T-cell (primary cell): ENCODE results near the gene SCFD2. TPM values are rescaled to one million over a fixed set of nuclear protein-coding genes. Genes with fewer than 3 reads are reported as not detected.

Source experiments
- ATAC-seq, 4 experiments: fragments of 200-7000 bp in 3 of 4; fragments of 150-1000 bp in 1 of 4; cut with Tn5 transposase; replicated peaks in 1 of 4; 1 replicate in 3 of 4; 2 replicates in 1 of 4; pipeline ENCODE4 v1.10.0; 2021; ENCODE audit warnings: moderate library complexity in 3 of 4, mild to moderate bottlenecking in 2 of 4, moderate number of reproducible peaks in 1 of 4
- CTCF ChIA-PET, 2 donors: fragments of 300-600 bp; sonication (Branson Sonifier 250); formaldehyde crosslinking; loops; one replicate each; lab custom pipeline; 2022; ENCODE audit warnings: antibody characterized with exemption in 2 of 2; lab: Charles Lee
- POLR2A ChIA-PET, 2 donors: fragments of 300-600 bp; sonication (Branson Sonifier 250); formaldehyde crosslinking; loops; one replicate each; lab custom pipeline; 2022; ENCODE audit warnings: antibody characterized with exemption in 2 of 2; lab: Charles Lee
- DNase-seq, 35 experiments: peaks; one replicate each; pipeline versions ENCODE4 v3.0.0 to v3.0.0-alpha.2; 2013 to 2023
- H3K27ac ChIP-seq: one replicate; pipeline ENCODE4 v1.5.1; 2013; ENCODE audit warnings: low read length
- H3K27me3 ChIP-seq, 2 experiments: replicated peaks in 1 of 2; 1 replicate in 1 of 2; 2 replicates in 1 of 2; pipeline versions ENCODE4 v1.6.1 to v1.7.0; 2013; ENCODE audit warnings: low read length in 1 of 2, mixed read lengths in 1 of 2; ENCODE audit not compliant: control insufficient read depth in 2 of 2, insufficient read depth in 2 of 2; ENCODE audit errors: extremely low read depth in 1 of 2
- H3K36me3 ChIP-seq, 2 donors: 1 replicate in 1 of 2; 2 replicates in 1 of 2; pipeline versions ENCODE4 v1.6.1 to v1.7.0; 2013; ENCODE audit warnings: low read length in 1 of 2; ENCODE audit not compliant: control insufficient read depth in 2 of 2, insufficient read depth in 1 of 2; ENCODE audit errors: extremely low read depth in 1 of 2
- H3K4me1 ChIP-seq, 2 experiments: 1 replicate in 1 of 2; 2 replicates in 1 of 2; pipeline versions ENCODE4 v1.6.1 to v1.7.0; 2013; ENCODE audit warnings: low read length in 2 of 2, mixed read lengths in 1 of 2; ENCODE audit not compliant: insufficient read depth in 2 of 2, control insufficient read depth in 1 of 2; ENCODE audit errors: extremely low read depth in 1 of 2
- H3K4me3 ChIP-seq, 2 donors: 1 replicate in 1 of 2; 2 replicates in 1 of 2; pipeline versions ENCODE4 v1.5.1 to v1.7.0; 2013; ENCODE audit warnings: mild to moderate bottlenecking in 2 of 2, low read length in 1 of 2, moderate library complexity in 1 of 2; ENCODE audit not compliant: control insufficient read depth in 1 of 2; ENCODE audit errors: extremely low read depth in 1 of 2
- H3K9me3 ChIP-seq: 2 replicates; pipeline ENCODE4 v1.7.0; 2013
- H3K27ac Mint-ChIP-seq, 2 donors: one replicate each; pipeline ENCODE4 v1.8.0; 2020 to 2021; ENCODE audit warnings: mild to moderate bottlenecking in 2 of 2, mixed read lengths in 2 of 2
- H3K27me3 Mint-ChIP-seq, 2 donors: one replicate each; pipeline ENCODE4 v1.8.0; 2021 to 2022; ENCODE audit warnings: mixed read lengths in 2 of 2
- H3K36me3 Mint-ChIP-seq: one replicate; pipeline ENCODE4 v1.8.0; 2021; ENCODE audit warnings: mixed read lengths
- H3K4me1 Mint-ChIP-seq, 3 donors: one replicate each; pipeline ENCODE4 v1.8.0; 2020 to 2022; ENCODE audit warnings: mixed read lengths in 3 of 3, mild to moderate bottlenecking in 1 of 3
- H3K4me3 Mint-ChIP-seq, 3 donors: one replicate each; pipeline ENCODE4 v1.8.0; 2020 to 2022; ENCODE audit warnings: mild to moderate bottlenecking in 3 of 3, mixed read lengths in 3 of 3, moderate library complexity in 3 of 3
- H3K9me3 Mint-ChIP-seq, 3 donors: one replicate each; pipeline ENCODE4 v1.8.0; 2020 to 2022; ENCODE audit warnings: mixed read lengths in 3 of 3
- WGBS: methylation state at CpG from one replicate; pipeline ENCODE4 v1.1.5; 2013; ENCODE audit warnings: missing lambda C conversion rate; ENCODE audit not compliant: insufficient coverage; 5-methylcytosine and 5-hydroxymethylcytosine counted together
- total RNA-seq, 35 experiments: library from RNA in 6 of 35; stranded (reverse) in 6 of 35; fragments of 120-200 nt in 1 of 35; gene quantifications; one replicate each; pipeline versions ENCODE4 v1.2.1 to v1.2.4 and lab custom pipeline; 2013 to 2026

SCFD2 gene
- total RNA-seq, 5 donors from 2014 or later (not counting 1 experiment from before 2014, with no cell fraction given), result 19.0 to 28.9 (median 21.8) TPM

GRCh38 chr4:52903273-52903672 is 462.6 kb downstream of the SCFD2 start:
- CTCF ChIA-PET, result interaction anchor here in 1 of 2 donors (0.7 kb wide), 1 partner anchor 17 kb away, joined by 3 read pairs; no protein-coding TSS in a partner anchor
- POLR2A ChIA-PET, result no interaction called here

GRCh38 chr4:52894443-52894842 is 471.4 kb downstream of the SCFD2 start:
- Histone ChIP-seq H3K27ac (no peak overlapping the region), H3K27me3 (no peaks in the 10 kb centered on the region), H3K4me3 (no peak overlapping the region), H3K9me3 (no peaks in the 10 kb centered on the region), H3K36me3 (no peaks in the 10 kb centered on the region), H3K4me1 (no peaks in the 10 kb centered on the region)
- Mint-ChIP-seq H3K4me3 (no peak overlapping the region), H3K36me3 (peaks cover 24% of the 10 kb centered on the region), H3K4me1 (peaks cover 0 to 7% (median 2%) of the 10 kb centered on the region in 3 donors), H3K27ac (no peak overlapping the region), H3K9me3 (peaks cover under 1 to 4% (median 3%) of the 10 kb centered on the region in 3 donors), H3K27me3 (no peaks in the 10 kb centered on the region)
- ATAC-seq (peak in 1 of 4 experiments; percentile 39), DNase-seq (peak in 2 of 35 experiments; percentile 2 to 5)
- ChIA-PET CTCF (interaction anchor here in 1 of 2 donors (0.7 kb wide), 1 partner anchor 17 kb away, joined by 3 read pairs; no protein-coding TSS in a partner anchor), POLR2A (no interaction called here)
- WGBS, result no CpG with 5 or more reads among the region's 1 CpG

More at GRCh38 chr4:52903273-52903672, 462.6 kb downstream of the SCFD2 start:
- Mint-ChIP-seq H3K4me1 (no peaks in the 10 kb centered on the region), H3K9me3 (peaks cover 0 to 6% (median 3%) of the 10 kb centered on the region in 3 donors), H3K27me3 (no peaks in the 10 kb centered on the region), H3K4me3 (no peak overlapping the region), H3K36me3 (peaks cover 72% of the 10 kb centered on the region), H3K27ac (no peak overlapping the region)
- WGBS, result no CpG with 5 or more reads among the region's 4 CpGs
- no peaks in the 10 kb centered on the region for H3K4me1 ChIP-seq
- H3K27me3 ChIP-seq, result no peaks in the 10 kb centered on the region
- H3K27ac ChIP-seq, result no peak overlapping the region
- no peak for ATAC-seq
- no peaks in the 10 kb centered on the region for H3K9me3 ChIP-seq
- DNase-seq, result no peak
- no peak overlapping the region for H3K4me3 ChIP-seq
- H3K36me3 ChIP-seq, result peaks cover 2 to 12% of the 10 kb centered on the region in 2 donors

DNA sequence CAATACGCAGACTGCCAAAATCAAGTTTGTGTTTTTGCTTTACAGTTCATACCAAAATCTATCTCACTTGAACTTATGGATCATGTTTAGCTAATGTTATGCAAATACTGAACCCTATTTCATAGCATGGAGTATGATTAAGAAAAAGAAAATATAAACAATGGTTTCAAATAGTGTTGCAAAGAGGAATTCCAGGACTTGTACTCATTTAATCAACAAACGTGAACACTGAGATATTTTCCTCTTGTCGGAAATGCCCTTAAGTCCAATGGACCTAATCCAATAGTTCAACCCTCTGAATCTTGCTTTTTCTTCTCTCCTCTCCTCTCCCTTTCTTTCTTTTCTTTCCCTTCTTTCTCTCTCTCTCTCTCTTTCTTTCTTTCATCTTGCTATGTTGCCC is 473.0 kb downstream of the SCFD2 start:
- CTCF ChIA-PET, result interaction anchor here in 1 of 2 donors (1.9 kb wide), 1 partner anchor 21 kb away, joined by 6 read pairs; no protein-coding TSS in a partner anchor
- peaks cover 34% of the 10 kb centered on the region for H3K36me3 Mint-ChIP-seq
- ATAC-seq (no peak), DNase-seq (no peak)
- 85% methylated on average over 2 of the region's 3 CpGs for WGBS
- H3K27me3 Mint-ChIP-seq, result no peaks in the 10 kb centered on the region
- no peaks in the 10 kb centered on the region for H3K9me3 ChIP-seq
- no peaks in the 10 kb centered on the region for H3K36me3 ChIP-seq
- H3K9me3 Mint-ChIP-seq, result peaks cover 0 to 4% (median 4%) of the 10 kb centered on the region in 3 donors
- no peaks in the 10 kb centered on the region for H3K27me3 ChIP-seq
- H3K4me1 Mint-ChIP-seq, result peaks cover 0 to 7% (median 2%) of the 10 kb centered on the region in 3 donors
- no peak overlapping the region for H3K27ac ChIP-seq
- POLR2A ChIA-PET, result no interaction called here
- no peak overlapping the region for H3K4me3 ChIP-seq
- H3K27ac Mint-ChIP-seq, result no peak overlapping the region
- H3K4me1 ChIP-seq, result no peaks in the 10 kb centered on the region
- no peak overlapping the region for H3K4me3 Mint-ChIP-seq

- Histone ChIP-seq H3K27ac (no peak overlapping the region), H3K27me3 (no peaks in the 10 kb centered on the region), H3K9me3 (no peaks in the 10 kb centered on the region), H3K4me3 (no peak overlapping the region), H3K4me1 (no peaks in the 10 kb centered on the region), H3K36me3 (no peaks in the 10 kb centered on the region)
- no peak overlapping the region for H3K4me3 Mint-ChIP-seq
- no peak for DNase-seq
- H3K9me3 Mint-ChIP-seq, result peaks cover 0 to 4% (median 1%) of the 10 kb centered on the region in 3 donors
- ChIA-PET CTCF (interaction anchor here in 1 of 2 donors (1.9 kb wide), 1 partner anchor 22 kb away, joined by 6 read pairs; no protein-coding TSS in a partner anchor), POLR2A (no interaction called here)
- H3K4me1 Mint-ChIP-seq, result peaks cover 0 to 7% (median 2%) of the 10 kb centered on the region in 3 donors
- H3K27ac Mint-ChIP-seq, result no peak overlapping the region
- no peak for ATAC-seq
- WGBS, result 93% methylated on average over 1 of the region's 1 CpG
- no peaks in the 10 kb centered on the region for H3K27me3 Mint-ChIP-seq
- peaks cover 42% of the 10 kb centered on the region for H3K36me3 Mint-ChIP-seq
These were observed 474.1 kb downstream of the SCFD2 start for GRCh38 chr4:52891743-52892142.

GRCh38 chr4:52890521-52890791 is 475.4 kb downstream of the SCFD2 start:
- Mint-ChIP-seq H3K9me3 (peaks cover 0 to 4% (median 0%) of the 10 kb centered on the region in 3 donors), H3K27me3 (no peaks in the 10 kb centered on the region), H3K36me3 (peaks cover 47% of the 10 kb centered on the region), H3K4me3 (no peak overlapping the region), H3K27ac (no peak overlapping the region), H3K4me1 (peaks cover 0 to 5% (median 0%) of the 10 kb centered on the region in 3 donors)
- Histone ChIP-seq H3K4me1 (no peaks in the 10 kb centered on the region), H3K27ac (no peak overlapping the region), H3K27me3 (no peaks in the 10 kb centered on the region), H3K36me3 (no peaks in the 10 kb centered on the region), H3K4me3 (no peak overlapping the region), H3K9me3 (no peaks in the 10 kb centered on the region)
- POLR2A ChIA-PET, result no interaction called here
- DNase-seq, result no peak
- WGBS, result no CpG with 5 or more reads among the region's 1 CpG
- ATAC-seq, result no peak
- CTCF ChIA-PET, result no interaction called here

DNA sequence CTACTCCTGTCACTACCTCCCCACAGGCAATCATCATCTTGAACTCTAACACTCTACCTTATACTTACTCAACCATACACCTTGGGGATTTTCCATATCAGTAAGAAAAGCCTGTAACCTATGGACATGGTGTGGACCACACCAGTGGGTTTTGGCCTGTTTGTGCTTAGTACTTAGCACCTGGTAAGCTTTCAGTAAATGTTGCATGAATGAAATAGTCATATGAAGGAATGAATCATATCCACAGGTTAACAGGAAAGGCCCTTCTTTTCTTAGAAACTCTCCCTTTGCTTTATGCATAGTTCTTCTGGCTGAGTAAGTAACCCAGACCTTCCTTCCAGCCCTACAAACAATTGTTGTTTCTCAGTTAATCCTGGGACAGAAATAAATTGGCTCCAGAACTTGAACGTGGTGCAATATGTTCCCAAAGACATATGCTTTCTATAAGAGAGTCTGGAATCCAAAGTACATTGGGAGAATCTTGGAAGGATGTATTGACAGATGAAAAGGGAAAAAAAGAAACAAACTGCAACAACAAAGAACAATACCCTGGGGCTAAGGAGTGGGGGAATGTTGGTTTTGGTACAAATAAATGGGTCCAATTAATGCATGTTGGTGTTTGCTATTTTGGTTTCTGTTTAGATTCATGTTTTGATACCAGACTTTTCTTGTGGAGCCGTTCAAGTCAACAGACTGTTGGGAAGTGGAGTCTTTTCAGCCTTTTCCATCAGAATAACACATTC is 475.9 kb downstream of the SCFD2 start:
- no CpG with 5 or more reads among the region's 2 CpGs for whole genome bisulfite sequencing
- H3K4me3 ChIP-seq, result no peak overlapping the region
- DNase-seq (no peak), ATAC-seq (no peak)
- H3K27me3 ChIP-seq, result no peaks in the 10 kb centered on the region
- H3K9me3 ChIP-seq, result no peaks in the 10 kb centered on the region
- no peaks in the 10 kb centered on the region for H3K4me1 ChIP-seq
- Mint-ChIP-seq H3K27ac (no peak overlapping the region), H3K9me3 (peaks cover 0 to 4% (median 0%) of the 10 kb centered on the region in 3 donors), H3K4me3 (no peak overlapping the region), H3K36me3 (peaks cover 52% of the 10 kb centered on the region), H3K27me3 (no peaks in the 10 kb centered on the region), H3K4me1 (peaks cover 0 to 2% (median 0%) of the 10 kb centered on the region in 3 donors)
- ChIA-PET POLR2A (no interaction called here), CTCF (no interaction called here)
- H3K36me3 ChIP-seq, result no peaks in the 10 kb centered on the region
- no peak overlapping the region for H3K27ac ChIP-seq
